ENCODE measurements around the gene RMND5A.

GRCh38 chr2:86685351-86685750 is 34.7 kb upstream of the RMND5A start:
- TF ChIP-seq CTCF (IDR thresholded peaks at IDR 0.05) (no peak), POLR2A (IDR thresholded peaks at IDR 0.05) (no peak)
